Measurements from ENCODE around the gene ZNF488. TPM values are rescaled to one million over a fixed set of nuclear protein-coding genes. Genes with fewer than 3 reads are reported as not detected.

Gene ZNF488
- total RNA-seq, 1 donor from 2014 or later: not detected

DNA sequence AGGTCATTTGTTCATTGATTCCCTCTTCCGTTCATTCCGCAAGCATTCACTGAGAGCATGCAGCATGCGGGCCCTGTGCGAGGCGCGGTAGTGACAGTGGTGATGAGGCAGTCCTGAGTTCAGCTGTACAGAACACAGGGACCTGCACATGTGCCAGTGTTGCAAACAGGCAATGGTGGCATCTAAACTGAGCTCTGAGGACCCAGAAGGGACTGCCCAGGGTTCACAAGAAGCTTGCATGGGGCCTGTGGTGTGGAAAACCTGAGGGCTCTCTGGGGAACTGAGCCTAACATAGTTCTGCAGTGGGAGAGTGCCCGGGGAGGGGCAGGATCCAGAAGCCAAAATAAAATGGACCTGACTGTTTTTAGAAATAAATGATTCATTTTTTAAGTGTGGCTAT lies 13.2 kb downstream of the ZNF488 start:
- POLR2A ChIA-PET: no interaction called here
- CTCF ChIA-PET: no interaction called here

DNA sequence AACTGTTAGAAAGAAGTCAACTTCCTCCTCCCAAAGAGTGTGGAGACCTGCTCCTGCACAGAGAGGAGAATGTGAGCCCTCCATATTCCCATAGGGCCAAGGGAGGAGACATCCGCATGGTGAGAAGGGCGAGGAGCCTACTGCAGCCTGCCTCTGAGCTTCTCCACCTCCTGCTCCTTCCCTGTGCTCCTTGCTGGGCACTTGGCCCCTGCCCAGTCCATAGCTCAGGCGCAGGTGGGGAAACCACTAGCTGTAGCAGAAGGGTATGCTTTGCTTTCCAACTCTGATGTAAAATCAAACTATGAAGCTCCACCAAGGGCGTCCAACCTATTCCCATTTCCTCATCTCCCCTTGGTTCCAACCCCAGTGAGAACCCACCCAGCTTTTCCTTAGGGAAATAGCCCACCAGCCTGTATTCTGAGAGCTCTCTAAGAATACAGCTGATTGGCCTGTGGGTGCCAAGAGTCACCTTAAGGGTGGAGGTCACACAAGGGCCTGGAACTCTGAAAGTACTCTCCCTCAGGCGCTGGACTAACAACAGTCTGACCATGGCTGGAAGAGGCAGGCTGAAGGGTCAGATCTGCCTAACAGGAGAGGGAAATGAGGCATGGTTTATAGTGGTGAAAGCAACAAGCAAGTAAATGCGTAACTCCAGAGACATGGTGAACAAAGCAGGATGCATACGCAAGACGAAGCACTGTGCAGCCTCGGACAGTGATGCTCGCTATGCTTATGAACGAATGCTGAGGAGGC lies 13.9 kb downstream of the ZNF488 start:
- Mint-ChIP-seq H3K4me1 (no peaks in the 10 kb centered on the region), H3K27ac (no peak overlapping the region), H3K27me3 (peaks cover 10% of the 10 kb centered on the region), H3K4me3 (no peak overlapping the region), H3K9me3 (no peaks in the 10 kb centered on the region), H3K36me3 (ENCODE audit: low read depth) (no peaks in the 10 kb centered on the region)
- no peak for DNase-seq
- ChIA-PET CTCF (no interaction called here), POLR2A (no interaction called here)
- TF ChIP-seq, protein P1, sequence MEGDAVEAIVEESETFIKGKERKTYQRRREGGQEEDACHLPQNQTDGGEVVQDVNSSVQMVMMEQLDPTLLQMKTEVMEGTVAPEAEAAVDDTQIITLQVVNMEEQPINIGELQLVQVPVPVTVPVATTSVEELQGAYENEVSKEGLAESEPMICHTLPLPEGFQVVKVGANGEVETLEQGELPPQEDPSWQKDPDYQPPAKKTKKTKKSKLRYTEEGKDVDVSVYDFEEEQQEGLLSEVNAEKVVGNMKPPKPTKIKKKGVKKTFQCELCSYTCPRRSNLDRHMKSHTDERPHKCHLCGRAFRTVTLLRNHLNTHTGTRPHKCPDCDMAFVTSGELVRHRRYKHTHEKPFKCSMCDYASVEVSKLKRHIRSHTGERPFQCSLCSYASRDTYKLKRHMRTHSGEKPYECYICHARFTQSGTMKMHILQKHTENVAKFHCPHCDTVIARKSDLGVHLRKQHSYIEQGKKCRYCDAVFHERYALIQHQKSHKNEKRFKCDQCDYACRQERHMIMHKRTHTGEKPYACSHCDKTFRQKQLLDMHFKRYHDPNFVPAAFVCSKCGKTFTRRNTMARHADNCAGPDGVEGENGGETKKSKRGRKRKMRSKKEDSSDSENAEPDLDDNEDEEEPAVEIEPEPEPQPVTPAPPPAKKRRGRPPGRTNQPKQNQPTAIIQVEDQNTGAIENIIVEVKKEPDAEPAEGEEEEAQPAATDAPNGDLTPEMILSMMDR (IDR thresholded peaks at IDR 0.05): no peak
- intact Hi-C loops (cut with micrococcal nuclease): no loop called here
- ATAC-seq (ENCODE audit: low read depth): no peak

More for the DNA sequence above, 13.2 kb downstream of the ZNF488 start:
- TF ChIP-seq, protein P1 (IDR thresholded peaks at IDR 0.05): no peak
- ATAC-seq (ENCODE audit: low read depth) (no peak), DNase-seq (peak; percentile 4)
- Mint-ChIP-seq H3K36me3 (ENCODE audit: low read depth) (no peaks in the 10 kb centered on the region), H3K4me3 (no peak overlapping the region), H3K27me3 (peaks cover 14% of the 10 kb centered on the region), H3K4me1 (no peaks in the 10 kb centered on the region), H3K27ac (no peak overlapping the region), H3K9me3 (no peaks in the 10 kb centered on the region)
- intact Hi-C loops (cut with micrococcal nuclease): no loop called here

DNA sequence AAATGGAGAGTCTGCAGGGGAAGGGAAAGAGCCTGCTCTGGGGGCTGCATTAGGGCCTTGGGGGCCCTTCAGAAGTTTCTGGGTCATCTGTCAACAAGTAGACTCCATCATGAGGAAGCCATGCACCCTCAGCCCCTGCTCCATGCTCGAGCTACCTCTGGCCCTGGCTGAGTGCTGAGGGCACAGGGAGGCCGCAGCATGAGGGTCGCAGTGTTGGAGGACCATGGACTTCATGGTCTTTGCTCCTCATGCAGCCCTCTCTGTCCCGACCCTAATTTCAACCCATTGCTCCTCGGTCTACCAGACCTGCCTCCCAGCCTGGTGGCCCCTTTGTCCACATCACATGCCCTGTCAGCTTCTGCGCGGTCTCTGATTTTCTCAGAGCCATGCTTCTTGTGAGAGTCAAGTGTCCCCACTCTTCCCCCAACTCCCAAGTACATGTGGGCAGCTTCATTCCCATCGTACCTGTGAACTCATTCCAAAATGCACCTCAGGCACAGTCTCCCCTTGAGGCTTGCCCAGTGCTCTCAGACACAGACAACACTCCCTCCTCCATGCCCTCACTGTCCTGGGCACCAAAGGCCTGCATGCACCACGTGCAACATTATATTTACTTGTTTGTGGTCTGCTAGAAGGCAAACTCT lies 14.7 kb downstream of the ZNF488 start:
- no peaks in the 10 kb centered on the region for H3K4me1 Mint-ChIP-seq
- H3K36me3 Mint-ChIP-seq (ENCODE audit: low read depth): no peaks in the 10 kb centered on the region
- POLR2A ChIA-PET: no interaction called here
- CTCF ChIA-PET: no interaction called here
- no peak overlapping the region for H3K4me3 Mint-ChIP-seq
- no peak overlapping the region for H3K27ac Mint-ChIP-seq
- TF ChIP-seq, protein P1 (IDR thresholded peaks at IDR 0.05): no peak
- no peaks in the 10 kb centered on the region for H3K9me3 Mint-ChIP-seq
- no peak for ATAC-seq (ENCODE audit: low read depth)
- intact Hi-C loops (cut with micrococcal nuclease): no loop called here
- peak; percentile 3 for DNase-seq
- peaks cover 10% of the 10 kb centered on the region for H3K27me3 Mint-ChIP-seq

DNA sequence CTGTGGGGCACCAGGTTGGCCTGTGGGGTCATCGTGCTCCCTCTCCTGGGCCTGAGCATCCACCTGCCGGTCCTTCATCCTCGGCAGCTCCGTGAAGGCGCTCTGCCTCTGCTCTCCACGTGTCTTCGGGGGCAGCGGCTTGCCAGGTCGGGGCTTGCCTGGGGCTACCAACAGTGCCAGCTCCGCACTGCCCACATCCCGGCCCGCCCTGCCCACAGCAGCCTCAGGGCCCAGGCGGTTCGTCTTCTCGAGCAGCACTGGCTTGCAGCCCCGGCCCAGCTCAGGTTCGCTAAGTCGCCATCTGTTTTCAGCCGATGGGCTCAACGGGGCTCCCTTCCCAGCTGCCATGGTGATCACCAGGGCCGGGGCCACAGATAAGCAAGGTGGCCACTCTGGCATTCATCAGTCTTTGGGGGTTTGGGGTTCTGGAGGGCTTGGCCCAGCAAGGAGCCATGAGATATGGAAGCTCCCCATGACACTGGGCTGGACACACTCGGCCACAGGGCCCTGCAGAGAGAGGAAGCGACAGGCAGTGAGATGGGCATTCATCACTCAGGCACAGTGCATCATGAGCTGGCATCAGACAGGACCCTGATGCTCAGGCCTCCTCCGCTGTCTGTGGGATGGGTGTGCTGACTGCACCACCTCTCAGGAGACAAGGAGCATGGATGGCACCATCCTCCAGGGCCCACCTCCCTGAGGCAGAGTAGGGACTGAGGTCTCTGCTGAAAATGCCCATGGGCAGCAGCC lies 15.5 kb downstream of the ZNF488 start:
- Mint-ChIP-seq H3K9me3 (no peaks in the 10 kb centered on the region), H3K27me3 (peaks cover 10% of the 10 kb centered on the region), H3K27ac (no peak overlapping the region), H3K4me1 (no peaks in the 10 kb centered on the region), H3K4me3 (no peak overlapping the region), H3K36me3 (ENCODE audit: low read depth) (no peaks in the 10 kb centered on the region)
- intact Hi-C loops (cut with micrococcal nuclease): no loop called here
- ChIA-PET POLR2A (no interaction called here), CTCF (no interaction called here)
- ATAC-seq (ENCODE audit: low read depth) (no peak), DNase-seq (peak; percentile 9)
- TF ChIP-seq, protein P1 (IDR thresholded peaks at IDR 0.05): no peak

DNA sequence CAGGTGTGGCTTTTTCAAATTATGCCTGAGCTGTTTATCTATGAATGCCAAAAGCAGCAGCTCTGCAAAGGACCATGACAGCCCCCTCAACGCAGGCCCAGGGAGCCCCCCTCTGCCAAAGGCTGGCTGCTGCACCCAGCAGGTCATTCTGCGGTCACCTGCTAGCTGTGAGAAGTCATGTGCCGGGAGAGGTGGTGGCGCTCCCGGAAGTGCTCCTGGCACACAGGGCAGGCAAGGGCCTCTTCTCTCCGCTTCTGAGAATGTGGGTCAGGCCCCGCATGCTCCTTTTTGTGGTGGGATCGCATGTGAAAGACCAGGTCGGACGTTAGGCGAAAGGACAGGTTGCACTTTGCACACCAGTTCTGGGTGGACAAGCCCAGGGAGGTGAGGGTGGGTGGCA lies 16.4 kb downstream of the ZNF488 start:
- TF ChIP-seq, protein P1 (IDR thresholded peaks at IDR 0.05): no peak
- Mint-ChIP-seq H3K27me3 (peaks cover 6% of the 10 kb centered on the region), H3K9me3 (no peaks in the 10 kb centered on the region), H3K36me3 (ENCODE audit: low read depth) (no peaks in the 10 kb centered on the region), H3K4me1 (no peaks in the 10 kb centered on the region), H3K27ac (no peak overlapping the region), H3K4me3 (no peak overlapping the region)
- ChIA-PET POLR2A (no interaction called here), CTCF (no interaction called here)
- ATAC-seq (ENCODE audit: low read depth) (no peak), DNase-seq (no peak)
- intact Hi-C loops (cut with micrococcal nuclease): no loop called here
